Stimulated activated CD4-positive, alpha-beta T cell treated with anti-CD3 and anti-CD28 coated beads, TNF-alpha, amount 100 ng/mL, for 24 hours (primary cell): ENCODE data around the gene FNDC10.

Source experiments
- DNase-seq, 3 experiments: peaks; one replicate each; pipeline ENCODE4 v3.0.0-alpha.2; 2020; ENCODE audit warnings: low read depth in 3 of 3

FNDC10 gene

DNA sequence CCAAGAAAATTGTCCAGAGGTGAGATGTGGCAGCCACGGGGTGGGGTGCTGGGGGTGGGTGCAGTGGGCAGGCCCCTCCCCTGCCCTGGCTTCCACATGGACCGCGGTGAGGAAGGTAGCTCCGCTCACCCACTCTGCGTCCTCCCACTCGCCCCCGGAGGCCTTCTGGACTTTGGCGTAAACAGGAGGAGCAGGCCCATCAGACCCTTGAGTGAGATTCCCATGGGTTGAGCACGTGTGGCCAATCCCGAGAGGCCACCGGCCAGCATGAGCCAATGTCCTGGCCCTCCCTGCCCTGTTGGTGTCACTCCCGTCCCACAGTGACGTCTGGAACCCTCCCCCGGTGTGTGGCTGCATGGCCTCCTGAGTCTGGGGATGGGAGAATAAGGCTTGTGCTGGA, 51.3 kb downstream of the FNDC10 start:
- no peak for DNase-seq
